Measurements from ENCODE around the gene DUSP8.
"Not testable (repeated sequence)": the region's sequence is repeated elsewhere in the genome, so short reads cannot be mapped to it uniquely, and the experiment has no call there.

DUSP8 gene

GRCh38 chr11:1572197-1573076 is at the start of gene DUSP8:
Gene DUSP8 (minus strand): TSS chr11:1572271. CDS start chr11:1565826, 6,445 bp downstream.
- DNase-seq (ENCODE audit: low read depth) = peak; percentile 90
- no peak for TF ChIP-seq CTCF (IDR thresholded peaks at IDR 0.05; ENCODE audit: insufficient read depth, low read depth, low read length, missing control alignments)
- peak within 1 kb of the TSS; percentile 44 for H3K4me3 ChIP-seq (ENCODE audit: low read length)

- DNase-seq (ENCODE audit: low read depth) = no peak
- TF ChIP-seq CTCF (IDR thresholded peaks at IDR 0.05; ENCODE audit: insufficient read depth, low read depth, low read length, missing control alignments) = no peak
- no peak overlapping the region for H3K4me3 ChIP-seq (ENCODE audit: low read length)
Measured at GRCh38 chr11:1619449-1619848, 47.4 kb upstream of the DUSP8 start.

GRCh38 chr11:1618231-1618630 is 46.2 kb upstream of the DUSP8 start:
- no peak for TF ChIP-seq CTCF (IDR thresholded peaks at IDR 0.05; ENCODE audit: insufficient read depth, low read depth, low read length, missing control alignments)
- no peak for DNase-seq (ENCODE audit: low read depth)

GRCh38 chr11:1608363-1608762 is 36.3 kb upstream of the DUSP8 start, which contains the start of gene KRTAP5-3:
Gene KRTAP5-3 (minus strand): TSS chr11:1608463. CDS start chr11:1608385, 78 bp downstream.
- TF ChIP-seq CTCF (IDR thresholded peaks at IDR 0.05; ENCODE audit: insufficient read depth, low read depth, low read length, missing control alignments) = no peak
- no peak within 1 kb of the TSS for H3K4me3 ChIP-seq (ENCODE audit: low read length)
- DNase-seq (ENCODE audit: low read depth) = no peak

More at GRCh38 chr11:1618231-1618630, 46.2 kb upstream of the DUSP8 start:
- no peak overlapping the region for H3K4me3 ChIP-seq (ENCODE audit: low read length)

- DNase-seq (ENCODE audit: low read depth); H3K4me3 ChIP-seq (ENCODE audit: low read length): not testable (repeated sequence)
Measured at GRCh38 chr11:1607901-1608300, 35.8 kb upstream of the DUSP8 start.

GRCh38 chr11:1607156-1607845 is 35.2 kb upstream of the DUSP8 start:
- not testable (repeated sequence) for H3K4me3 ChIP-seq (ENCODE audit: low read length); DNase-seq (ENCODE audit: low read depth)

GRCh38 chr11:1605923-1606322 is 33.9 kb upstream of the DUSP8 start:
- not testable (repeated sequence) for H3K4me3 ChIP-seq (ENCODE audit: low read length); DNase-seq (ENCODE audit: low read depth)

- TF ChIP-seq CTCF (IDR thresholded peaks at IDR 0.05; ENCODE audit: insufficient read depth, low read depth, low read length, missing control alignments) = no peak
- no peak overlapping the region for H3K4me3 ChIP-seq (ENCODE audit: low read length)
- no peak for DNase-seq (ENCODE audit: low read depth)
Measured at GRCh38 chr11:1604711-1605110, 32.6 kb upstream of the DUSP8 start.

Measured in epithelial cell of esophagus (primary cell).